ENCODE results near the gene CAMTA1. TPM values are rescaled to one million over a fixed set of nuclear protein-coding genes. Genes with fewer than 3 reads are reported as not detected.
A peak's percentile ranks its signal among the peaks of the same experiment; 100 is the strongest.
"Not testable (repeated sequence)": the region's sequence is repeated elsewhere in the genome, so short reads cannot be mapped to it uniquely, and the experiment has no call there.

CAMTA1 gene
- total RNA-seq, 2 donors from 2014 or later, result 55.3 to 69.5 TPM

- DNase-seq (no peak), ATAC-seq (no peak)
- no peak overlapping the region for H3K4me3 Mint-ChIP-seq
- H3K36me3 Mint-ChIP-seq (ENCODE audit: low read depth), result peaks cover 3% of the 10 kb centered on the region
- H3K27ac Mint-ChIP-seq, result no peak overlapping the region
- no peaks in the 10 kb centered on the region for H3K9me3 ChIP-seq (ENCODE audit: control insufficient read depth, low read length, poor library complexity, severe bottlenecking)
- H3K4me1 Mint-ChIP-seq, result peaks cover 24% of the 10 kb centered on the region
- H3K27me3 Mint-ChIP-seq, result no peaks in the 10 kb centered on the region
Measured at GRCh38 chr1:7778133-7778628, 992.9 kb downstream of the CAMTA1 start.

DNA sequence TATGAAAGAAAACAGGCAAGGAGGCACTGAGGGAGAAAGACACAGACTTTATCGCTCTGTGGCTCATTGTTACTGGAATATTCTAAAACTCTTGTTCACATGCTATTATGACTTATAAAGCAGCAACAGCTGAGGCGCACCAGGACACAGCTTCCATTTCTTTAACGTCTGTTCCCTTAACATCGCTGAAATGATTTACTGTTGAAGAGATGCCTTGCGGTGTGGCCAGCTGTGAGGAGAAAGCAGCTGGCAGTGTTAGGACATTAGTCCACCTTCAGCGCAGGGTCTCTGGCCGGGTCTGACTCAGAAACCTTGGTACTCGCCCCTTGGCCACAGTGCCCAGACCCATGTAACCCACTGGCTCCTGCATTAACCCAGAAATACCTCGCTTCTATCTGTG is 995.7 kb downstream of the CAMTA1 start:
- no peak overlapping the region for H3K27ac Mint-ChIP-seq
- H3K36me3 Mint-ChIP-seq (ENCODE audit: low read depth), result peaks cover 2% of the 10 kb centered on the region
- peaks cover 27% of the 10 kb centered on the region for H3K4me1 Mint-ChIP-seq
- ATAC-seq (no peak), DNase-seq (no peak)
- no peaks in the 10 kb centered on the region for H3K27me3 Mint-ChIP-seq
- H3K9me3 ChIP-seq (ENCODE audit: control insufficient read depth, low read length, poor library complexity, severe bottlenecking), result no peaks in the 10 kb centered on the region
- H3K4me3 Mint-ChIP-seq, result no peak overlapping the region

GRCh38 chr1:7781501-7781900 is 996.2 kb downstream of the CAMTA1 start:
- Mint-ChIP-seq H3K4me3 (no peak overlapping the region), H3K27ac (peak overlapping the region; percentile 81), H3K27me3 (no peaks in the 10 kb centered on the region), H3K4me1 (peaks cover 29% of the 10 kb centered on the region), H3K36me3 (ENCODE audit: low read depth) (peaks cover 2% of the 10 kb centered on the region)
- ATAC-seq (no peak), DNase-seq (no peak)
- H3K9me3 ChIP-seq (ENCODE audit: control insufficient read depth, low read length, poor library complexity, severe bottlenecking), result no peaks in the 10 kb centered on the region

DNA sequence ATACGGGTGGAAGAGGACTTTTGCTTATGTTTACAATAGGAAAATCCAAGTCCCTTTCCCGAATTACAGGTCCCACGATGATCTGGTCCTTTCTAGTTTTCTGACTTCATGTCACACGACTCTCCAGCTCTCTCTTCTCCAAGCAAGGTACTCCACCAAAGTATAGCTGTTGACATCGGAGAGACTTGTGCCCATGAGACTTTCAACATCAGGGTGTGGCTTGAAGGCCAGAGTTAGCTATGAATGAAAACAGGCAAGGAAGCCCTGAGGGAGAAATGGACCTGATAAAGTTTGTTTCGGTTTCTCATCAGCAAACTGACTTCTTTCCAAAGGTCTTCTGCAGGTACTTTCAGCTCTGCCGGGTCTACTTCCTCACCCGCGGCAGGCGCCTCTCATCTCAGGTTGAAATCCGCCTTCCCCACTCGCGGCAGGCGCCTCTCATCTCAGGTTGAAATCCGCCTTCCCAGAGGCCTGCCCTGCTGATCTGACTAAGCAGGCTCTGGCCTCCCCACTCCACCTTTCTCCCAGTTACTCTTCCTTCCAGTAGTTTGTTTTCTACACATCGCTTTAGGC is 996.8 kb downstream of the CAMTA1 start:
- no peak for ATAC-seq
- Mint-ChIP-seq H3K27me3 (no peaks in the 10 kb centered on the region), H3K36me3 (ENCODE audit: low read depth) (peaks cover 2% of the 10 kb centered on the region), H3K4me3 (peak overlapping the region; percentile 83), H3K4me1 (peaks cover 31% of the 10 kb centered on the region), H3K27ac (peak overlapping the region; percentile 81)
- no peak for DNase-seq
- no peaks in the 10 kb centered on the region for H3K9me3 ChIP-seq (ENCODE audit: control insufficient read depth, low read length, poor library complexity, severe bottlenecking)

GRCh38 chr1:7783178-7783711 is 998.0 kb downstream of the CAMTA1 start:
- H3K27ac Mint-ChIP-seq, result peak overlapping the region; percentile 81
- H3K4me3 Mint-ChIP-seq, result peak overlapping the region; percentile 83
- no peaks in the 10 kb centered on the region for H3K27me3 Mint-ChIP-seq
- no peaks in the 10 kb centered on the region for H3K9me3 ChIP-seq (ENCODE audit: control insufficient read depth, low read length, poor library complexity, severe bottlenecking)
- ATAC-seq (no peak), DNase-seq (peak in 1 of 3 donors; percentile 12)
- H3K36me3 Mint-ChIP-seq (ENCODE audit: low read depth), result peaks cover 5% of the 10 kb centered on the region
- peaks cover 34% of the 10 kb centered on the region for H3K4me1 Mint-ChIP-seq

DNA sequence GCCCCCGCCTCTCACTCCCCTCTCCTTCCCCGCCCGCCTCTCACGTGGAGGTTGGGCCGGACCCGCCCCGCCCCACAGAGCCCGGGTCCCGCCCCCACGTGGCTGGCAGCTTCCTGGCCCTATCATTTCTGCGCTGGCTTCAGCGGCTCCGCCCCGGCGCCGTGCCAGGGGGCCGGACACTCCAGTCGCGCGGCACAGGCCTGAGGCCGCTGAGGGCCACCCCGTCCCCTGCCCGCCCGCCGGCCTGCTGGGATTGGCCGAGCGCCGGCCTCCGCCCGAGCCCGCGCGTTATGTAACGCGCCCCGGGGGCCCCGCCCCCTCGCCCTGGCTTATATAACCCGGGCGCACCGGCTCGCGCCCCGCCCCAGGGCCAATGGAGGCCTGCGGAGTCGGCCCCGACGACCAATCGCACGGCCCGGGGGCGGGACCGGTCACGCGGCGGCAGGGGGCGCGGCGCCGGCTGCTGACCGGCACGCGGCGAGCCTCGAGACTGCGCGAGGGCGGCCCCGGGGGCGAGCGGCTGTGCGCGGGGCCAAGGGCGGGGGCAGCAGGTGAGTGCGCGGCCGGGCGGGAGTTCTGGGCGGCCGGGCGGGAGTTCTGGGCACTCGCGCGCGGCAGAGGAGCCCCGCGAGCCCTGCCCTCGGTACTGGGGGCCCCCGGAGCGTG is 998.7 kb downstream of the CAMTA1 start, which contains the start of gene PER3:
Gene PER3 (plus strand): TSS at position 466 of the 666 bp plus-strand sequence. CDS start 587 bp downstream, outside the sequence.
- no peaks in the 10 kb centered on the region for H3K9me3 ChIP-seq (ENCODE audit: control insufficient read depth, low read length, poor library complexity, severe bottlenecking)
- peak within 1 kb of the TSS; percentile 83 for H3K4me3 Mint-ChIP-seq
- peak within 1 kb of the TSS; percentile 81 for H3K27ac Mint-ChIP-seq
- H3K36me3 Mint-ChIP-seq (ENCODE audit: low read depth), result peaks cover 5% of the 10 kb centered on the region
- DNase-seq (peak; percentile 91 to 95 (median 93)), ATAC-seq (peak; percentile 89)
- peaks cover 34% of the 10 kb centered on the region for H3K4me1 Mint-ChIP-seq
- no peaks in the 10 kb centered on the region for H3K27me3 Mint-ChIP-seq

GRCh38 chr1:7784492-7785071 is 999.3 kb downstream of the CAMTA1 start:
- peak in 1 of 3 donors; percentile 14 for DNase-seq
- ATAC-seq, result no peak
- Mint-ChIP-seq H3K36me3 (ENCODE audit: low read depth) (peaks cover 5% of the 10 kb centered on the region), H3K4me1 (peaks cover 34% of the 10 kb centered on the region), H3K27me3 (no peaks in the 10 kb centered on the region), H3K4me3 (peak overlapping the region; percentile 78), H3K27ac (peak overlapping the region; percentile 16)
- no peaks in the 10 kb centered on the region for H3K9me3 ChIP-seq (ENCODE audit: control insufficient read depth, low read length, poor library complexity, severe bottlenecking)

DNA sequence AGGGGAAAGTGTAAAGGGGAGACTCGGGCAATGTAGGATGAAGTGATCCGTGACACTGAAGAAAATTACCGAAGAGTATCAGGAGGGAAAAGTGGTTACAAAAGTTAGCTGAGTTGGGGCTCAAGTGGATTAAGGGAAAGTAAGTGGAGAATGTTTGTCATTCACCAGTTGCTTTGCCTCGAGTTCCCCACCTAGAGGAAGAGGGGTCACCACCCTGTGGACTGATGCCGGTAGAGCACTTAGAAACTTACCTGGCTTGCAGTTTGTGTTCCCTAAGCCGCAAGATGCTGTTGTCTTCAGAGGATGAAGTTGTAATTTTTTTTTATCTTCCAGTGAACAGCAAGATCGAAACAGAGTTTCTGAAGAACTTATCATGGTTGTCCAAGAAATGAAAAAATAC is 999.9 kb downstream of the CAMTA1 start:
- Mint-ChIP-seq H3K4me1 (peaks cover 34% of the 10 kb centered on the region), H3K36me3 (ENCODE audit: low read depth) (peaks cover 9% of the 10 kb centered on the region), H3K27me3 (no peaks in the 10 kb centered on the region), H3K27ac (peak overlapping the region; percentile 16), H3K4me3 (peak overlapping the region; percentile 78)
- DNase-seq (no peak), ATAC-seq (no peak)
- no peaks in the 10 kb centered on the region for H3K9me3 ChIP-seq (ENCODE audit: control insufficient read depth, low read length, poor library complexity, severe bottlenecking)

DNA sequence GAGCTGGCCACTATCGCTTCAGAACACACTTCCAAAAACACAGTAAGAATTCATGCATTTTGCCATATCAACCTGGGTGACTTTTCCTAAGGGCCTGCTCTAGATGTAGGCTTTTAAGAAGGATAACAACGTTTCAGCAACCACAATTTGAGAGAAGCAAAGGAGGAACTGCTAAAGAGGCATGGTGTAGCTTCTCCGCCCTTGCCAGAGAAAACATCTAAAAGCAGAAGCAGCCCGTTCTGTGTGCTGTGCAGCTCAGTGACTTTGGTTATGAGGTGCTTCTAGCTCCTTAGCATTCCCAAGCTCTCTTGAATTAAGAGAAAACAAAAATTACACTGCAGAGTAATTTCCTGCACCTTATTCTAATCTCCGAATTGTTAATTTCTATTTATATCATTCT is 1001.5 kb downstream of the CAMTA1 start:
- Mint-ChIP-seq H3K4me3 (no peak overlapping the region), H3K27me3 (no peaks in the 10 kb centered on the region)

DNA sequence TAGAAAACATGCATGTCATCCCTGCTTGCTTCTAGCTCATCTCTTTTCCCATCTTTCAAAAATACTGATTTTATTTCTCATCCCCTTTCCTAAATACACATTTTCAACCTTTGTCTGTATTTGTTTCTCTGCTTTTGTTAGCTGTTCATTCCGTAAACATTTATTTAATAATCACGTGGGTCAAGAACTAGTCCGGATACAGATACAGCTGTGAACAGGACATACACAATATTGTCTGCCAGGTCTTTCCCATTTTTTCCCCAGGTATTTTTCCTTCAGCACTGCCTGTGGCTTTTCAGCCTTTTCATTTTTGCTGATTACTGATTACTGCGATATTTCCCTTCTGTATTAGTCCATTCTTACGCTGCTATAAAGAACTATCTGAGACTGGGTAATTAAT is 1004.6 kb downstream of the CAMTA1 start:
- H3K27me3 Mint-ChIP-seq, result no peaks in the 10 kb centered on the region
- ATAC-seq (no peak), DNase-seq (no peak)
- H3K36me3 Mint-ChIP-seq (ENCODE audit: low read depth), result peaks cover 12% of the 10 kb centered on the region
- peaks cover 18% of the 10 kb centered on the region for H3K4me1 Mint-ChIP-seq
- H3K4me3 Mint-ChIP-seq, result no peak overlapping the region
- H3K27ac Mint-ChIP-seq, result no peak overlapping the region
- no peaks in the 10 kb centered on the region for H3K9me3 ChIP-seq (ENCODE audit: control insufficient read depth, low read length, poor library complexity, severe bottlenecking)

More for the DNA sequence above, 1001.5 kb downstream of the CAMTA1 start:
- no peak for ATAC-seq
- H3K4me1 Mint-ChIP-seq, result peaks cover 28% of the 10 kb centered on the region
- peaks cover 12% of the 10 kb centered on the region for H3K36me3 Mint-ChIP-seq (ENCODE audit: low read depth)
- no peak for DNase-seq
- H3K27ac Mint-ChIP-seq, result no peak overlapping the region
- H3K9me3 ChIP-seq (ENCODE audit: control insufficient read depth, low read length, poor library complexity, severe bottlenecking), result no peaks in the 10 kb centered on the region

GRCh38 chr1:7791027-7791426 is 1005.8 kb downstream of the CAMTA1 start:
- Mint-ChIP-seq H3K4me1 (peaks cover 12% of the 10 kb centered on the region), H3K36me3 (ENCODE audit: low read depth) (peaks cover 10% of the 10 kb centered on the region)
- not testable (repeated sequence) for H3K27ac Mint-ChIP-seq; H3K27me3 Mint-ChIP-seq; H3K4me3 Mint-ChIP-seq; H3K9me3 ChIP-seq (ENCODE audit: control insufficient read depth, low read length, poor library complexity, severe bottlenecking); DNase-seq; ATAC-seq

DNA sequence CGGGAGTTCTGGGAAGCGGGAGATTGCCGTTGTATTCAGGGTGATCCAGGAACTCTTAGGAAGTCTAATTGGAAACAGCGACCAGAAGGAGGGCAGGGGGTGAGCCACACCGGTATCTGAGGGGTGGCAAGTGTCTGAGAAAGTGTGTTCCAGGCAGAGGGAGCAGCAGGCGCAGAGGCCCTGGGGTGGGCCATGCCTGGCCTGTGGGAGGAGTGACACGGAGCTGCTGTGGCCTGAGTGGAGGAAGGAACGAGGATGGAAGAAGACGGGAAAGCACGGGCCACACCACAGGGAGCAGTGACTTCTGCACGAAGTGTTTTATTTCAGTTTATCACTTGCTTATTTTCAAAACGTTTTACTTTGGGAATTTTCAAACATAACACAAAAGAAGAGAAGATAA is 1010.2 kb downstream of the CAMTA1 start:
- Mint-ChIP-seq H3K4me3 (no peak overlapping the region), H3K27ac (no peak overlapping the region), H3K27me3 (no peaks in the 10 kb centered on the region), H3K36me3 (ENCODE audit: low read depth) (peaks cover 9% of the 10 kb centered on the region), H3K4me1 (peaks cover 11% of the 10 kb centered on the region)
- ATAC-seq (no peak), DNase-seq (no peak)
- H3K9me3 ChIP-seq (ENCODE audit: control insufficient read depth, low read length, poor library complexity, severe bottlenecking), result no peaks in the 10 kb centered on the region

DNA sequence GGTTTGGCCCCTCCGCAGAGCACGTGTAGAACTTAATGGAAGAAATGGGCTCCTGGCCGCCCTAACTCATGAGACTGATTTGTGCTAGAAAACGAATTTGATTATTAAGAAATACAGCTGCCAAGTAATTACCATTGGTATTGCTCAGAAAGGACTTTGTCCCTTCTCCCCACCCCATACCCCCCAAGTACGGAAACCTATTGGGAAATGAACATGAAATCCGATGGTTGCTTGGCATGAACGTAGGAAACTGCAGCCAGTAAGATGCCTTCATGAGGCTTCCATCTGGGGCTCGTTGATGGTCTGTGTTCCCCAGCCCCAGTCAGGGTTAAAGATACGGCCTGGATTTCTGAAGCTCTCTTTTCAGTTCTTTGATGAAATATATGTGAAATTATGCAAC is 1020.2 kb downstream of the CAMTA1 start:
- H3K36me3 Mint-ChIP-seq (ENCODE audit: low read depth), result peaks cover 3% of the 10 kb centered on the region
- no peak overlapping the region for H3K27ac Mint-ChIP-seq
- no peaks in the 10 kb centered on the region for H3K9me3 ChIP-seq (ENCODE audit: control insufficient read depth, low read length, poor library complexity, severe bottlenecking)
- no peak for DNase-seq
- H3K4me1 Mint-ChIP-seq, result no peaks in the 10 kb centered on the region
- H3K27me3 Mint-ChIP-seq, result no peaks in the 10 kb centered on the region
- H3K4me3 Mint-ChIP-seq, result no peak overlapping the region
- no peak for ATAC-seq
